HepG2 (cell line): ENCODE data around the gene SMAD2. TPM values are rescaled to one million over a fixed set of nuclear protein-coding genes. Genes with fewer than 3 reads are reported as not detected.
A peak's percentile ranks its signal among the peaks of the same experiment; 100 is the strongest.

Experiments used
- MAFG ChIP-seq: sonication (generic); formaldehyde crosslinking; IDR thresholded peaks from 2 replicates; pipeline ENCODE4 v1.5.1; 2020; ENCODE audit warnings: mild to moderate bottlenecking, missing genetic modification reagents
- MAFK ChIP-seq, 2 experiments: IDR thresholded peaks in 1 of 2; conservative IDR thresholded peaks in 1 of 2; 2 replicates each; pipeline ENCODE4 v1.6.1; 2011; ENCODE audit warnings: improper control_type of control experiment in 2 of 2, low read length in 2 of 2
- MAZ ChIP-seq, 2 experiments: sonication (generic) in 1 of 2; formaldehyde crosslinking in 1 of 2; IDR thresholded peaks; 2 replicates each; pipeline versions ENCODE4 v1.5.0 to v1.6.1; 2012 to 2020; ENCODE audit warnings: low read depth in 2 of 2, mild to moderate bottlenecking in 2 of 2, borderline replicate concordance in 1 of 2, improper control_type of control experiment in 1 of 2, low read length in 1 of 2, missing genetic modification reagents in 1 of 2, moderate library complexity in 1 of 2
- PCBP1 ChIP-seq: fragments of 200-400 bp; formaldehyde crosslinking; IDR thresholded peaks from 2 replicates; pipeline ENCODE4 v1.6.1; 2017; ENCODE audit warnings: mild to moderate bottlenecking, low read depth, low read length, borderline replicate concordance
- POLR2G ChIP-seq: fragments of 200-400 bp; formaldehyde crosslinking; IDR thresholded peaks from 2 replicates; pipeline ENCODE4 v1.6.1; 2018; ENCODE audit warnings: mild to moderate bottlenecking, low read depth, low read length, moderate library complexity
- REPIN1 ChIP-seq: sonication (generic); formaldehyde crosslinking; IDR thresholded peaks from 2 replicates; pipeline ENCODE4 v1.8.0; 2022; ENCODE audit warnings: missing genetic modification reagents, low read depth, mild to moderate bottlenecking, borderline replicate concordance
- WIZ ChIP-seq: sonication (generic); formaldehyde crosslinking; IDR thresholded peaks from 2 replicates; pipeline ENCODE4 v1.5.1; 2020; ENCODE audit warnings: mild to moderate bottlenecking, missing genetic modification reagents
- ZFY ChIP-seq: sonication (generic); formaldehyde crosslinking; IDR thresholded peaks from 2 replicates; pipeline ENCODE4 v1.4.0; 2020; ENCODE audit warnings: missing genetic modification reagents
- ZNF20 ChIP-seq: sonication (generic); formaldehyde crosslinking; IDR thresholded peaks from 2 replicates; pipeline ENCODE4 v1.4.0; 2020; ENCODE audit warnings: mild to moderate bottlenecking, moderate library complexity, missing genetic modification reagents
- ZNF232 ChIP-seq: sonication (generic); formaldehyde crosslinking; IDR thresholded peaks from 2 replicates; pipeline ENCODE4 v1.4.0; 2020; ENCODE audit warnings: missing genetic modification reagents, borderline replicate concordance
- ZNF546 ChIP-seq: sonication (generic); formaldehyde crosslinking; conservative IDR thresholded peaks from 2 replicates; pipeline ENCODE4 v1.8.1; 2023; ENCODE audit warnings: mild to moderate bottlenecking, missing genetic modification reagents
- ZNF577 ChIP-seq: sonication (generic); formaldehyde crosslinking; IDR thresholded peaks from 2 replicates; pipeline ENCODE4 v1.4.0; 2020; ENCODE audit warnings: mild to moderate bottlenecking, low read depth, missing genetic modification reagents, borderline replicate concordance
- ZNF589 ChIP-seq: sonication (generic); formaldehyde crosslinking; conservative IDR thresholded peaks from 2 replicates; pipeline ENCODE4 v1.8.0; 2022; ENCODE audit warnings: mild to moderate bottlenecking, moderate library complexity, missing genetic modification reagents
- ZNF737 ChIP-seq: sonication (generic); formaldehyde crosslinking; IDR thresholded peaks from 2 replicates; pipeline ENCODE4 v1.5.0; 2020; ENCODE audit warnings: missing genetic modification reagents, mild to moderate bottlenecking, borderline replicate concordance
- ZSCAN9 ChIP-seq: IDR thresholded peaks from 2 replicates; pipeline ENCODE4 v1.6.1; 2016; ENCODE audit warnings: borderline replicate concordance
- polyA plus RNA-seq, 8 experiments: library from polyadenylated mRNA; depleted of rRNA in 3 of 8; stranded (reverse) in 7 of 8; unstranded in 1 of 8; fragments of >200 nt; fragmentation: Illumina TruSeq in 4 of 8; extraction: Trizol in 4 of 8; gene quantifications; 2 replicates each; pipeline versions ENCODE4 v1.2.1 to v1.2.3, GENCODE V29; 2011 to 2016; ENCODE audit warnings: low read depth in 4 of 8, missing spikeins in 1 of 8, mixed read lengths in 1 of 8; ENCODE audit not compliant: insufficient read depth in 1 of 8
- total RNA-seq, 5 experiments: library from RNA; depleted of rRNA; stranded (reverse); fragments of >200 nt; fragmentation: Illumina TruSeq; extraction: Trizol; gene quantifications; 2 replicates each; pipeline ENCODE4 v1.2.3, GENCODE V29; 2016; ENCODE audit warnings: low read depth in 1 of 5
- TF ChIP-seq, protein P1 (sequence below): sonication (generic); formaldehyde crosslinking; IDR thresholded peaks from 2 replicates; pipeline ENCODE4 v1.8.1; 2023; ENCODE audit warnings: mild to moderate bottlenecking, missing genetic modification reagents
- TF ChIP-seq, protein P2 (sequence below): sonication (generic); formaldehyde crosslinking; IDR thresholded peaks from 2 replicates; pipeline ENCODE4 v1.8.0; 2022; ENCODE audit warnings: missing genetic modification reagents, mild to moderate bottlenecking, inconsistent platforms, borderline replicate concordance
- TF ChIP-seq, protein P3 (sequence below): sonication (generic); formaldehyde crosslinking; IDR thresholded peaks from 2 replicates; pipeline ENCODE4 v1.4.0; 2020; ENCODE audit warnings: missing genetic modification reagents
- TF ChIP-seq, protein P4 (sequence below): sonication (generic); formaldehyde crosslinking; IDR thresholded peaks from 2 replicates; pipeline ENCODE4 v1.5.1; 2020; ENCODE audit warnings: missing genetic modification reagents, mild to moderate bottlenecking, borderline replicate concordance
- TF ChIP-seq, protein P5 (sequence below): sonication (generic); formaldehyde crosslinking; IDR thresholded peaks from 2 replicates; pipeline ENCODE4 v1.4.0; 2020; ENCODE audit warnings: missing genetic modification reagents, borderline replicate concordance

Gene SMAD2
- total and polyA plus RNA-seq, 2 of the 13 experiments (the other 11 are each of a cell fraction or from before 2014, with no cell fraction given) = 40.2 to 96.2 TPM

DNA sequence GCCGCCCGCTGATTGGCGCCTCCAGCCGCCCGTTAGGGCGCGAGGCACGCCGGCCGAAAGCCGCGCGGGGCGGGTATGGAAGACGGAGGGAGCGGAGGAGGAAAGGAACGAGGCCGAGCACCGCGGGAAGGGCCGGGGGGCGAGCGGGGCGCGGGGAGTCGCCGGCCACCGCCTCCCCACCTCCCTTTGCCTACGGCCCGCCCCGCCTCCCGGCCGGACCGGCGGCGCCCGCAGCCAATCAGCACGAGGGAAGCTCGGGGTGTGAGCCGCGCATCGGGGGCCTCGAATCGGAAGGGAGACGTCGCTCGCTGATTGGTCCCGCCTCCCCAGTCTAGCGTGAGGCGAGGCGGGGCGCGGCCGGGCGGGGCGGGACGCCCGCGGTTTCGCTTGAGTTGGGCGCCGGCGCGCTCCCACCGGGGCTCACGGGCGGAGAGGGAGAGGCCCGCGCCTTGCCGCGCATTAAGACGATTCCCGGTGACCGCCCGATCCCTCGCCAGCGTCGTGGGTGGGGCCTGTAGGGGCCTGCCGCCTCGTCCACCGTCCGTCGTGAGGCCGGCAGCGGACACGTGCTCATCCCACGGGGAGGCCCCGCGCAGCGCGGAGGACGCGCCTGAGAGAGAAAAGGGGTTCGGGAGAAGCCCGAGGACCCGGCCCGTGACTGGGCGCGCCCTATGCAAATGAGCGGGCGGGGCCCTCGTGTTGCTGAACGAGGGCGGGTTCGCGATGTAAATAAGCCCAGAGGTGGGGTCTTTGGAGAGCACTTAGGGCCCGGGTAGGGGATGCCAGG is 665 bp upstream of the SMAD2 start (continued):
- TF ChIP-seq ZSCAN9 (CRISPR knock-in tag) = peak; percentile 59; the same call in 1 of the 2 replicates
- TF ChIP-seq ZFY (CRISPR knock-in tag) = peak; percentile 94
- TF ChIP-seq MAFK (conservative IDR thresholded peaks at IDR 0.05 in 1 of 2, IDR thresholded peaks at IDR 0.05 in 1 of 2; ENCODE audit: low read length in 2 of 2) = no peak
- TF ChIP-seq ZNF577 (CRISPR knock-in tag) = no peak
- TF ChIP-seq, protein P1, sequence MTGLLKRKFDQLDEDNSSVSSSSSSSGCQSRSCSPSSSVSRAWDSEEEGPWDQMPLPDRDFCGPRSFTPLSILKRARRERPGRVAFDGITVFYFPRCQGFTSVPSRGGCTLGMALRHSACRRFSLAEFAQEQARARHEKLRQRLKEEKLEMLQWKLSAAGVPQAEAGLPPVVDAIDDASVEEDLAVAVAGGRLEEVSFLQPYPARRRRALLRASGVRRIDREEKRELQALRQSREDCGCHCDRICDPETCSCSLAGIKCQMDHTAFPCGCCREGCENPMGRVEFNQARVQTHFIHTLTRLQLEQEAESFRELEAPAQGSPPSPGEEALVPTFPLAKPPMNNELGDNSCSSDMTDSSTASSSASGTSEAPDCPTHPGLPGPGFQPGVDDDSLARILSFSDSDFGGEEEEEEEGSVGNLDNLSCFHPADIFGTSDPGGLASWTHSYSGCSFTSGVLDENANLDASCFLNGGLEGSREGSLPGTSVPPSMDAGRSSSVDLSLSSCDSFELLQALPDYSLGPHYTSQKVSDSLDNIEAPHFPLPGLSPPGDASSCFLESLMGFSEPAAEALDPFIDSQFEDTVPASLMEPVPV (CRISPR knock-in tag) = peak; percentile 96
- TF ChIP-seq, protein P2, sequence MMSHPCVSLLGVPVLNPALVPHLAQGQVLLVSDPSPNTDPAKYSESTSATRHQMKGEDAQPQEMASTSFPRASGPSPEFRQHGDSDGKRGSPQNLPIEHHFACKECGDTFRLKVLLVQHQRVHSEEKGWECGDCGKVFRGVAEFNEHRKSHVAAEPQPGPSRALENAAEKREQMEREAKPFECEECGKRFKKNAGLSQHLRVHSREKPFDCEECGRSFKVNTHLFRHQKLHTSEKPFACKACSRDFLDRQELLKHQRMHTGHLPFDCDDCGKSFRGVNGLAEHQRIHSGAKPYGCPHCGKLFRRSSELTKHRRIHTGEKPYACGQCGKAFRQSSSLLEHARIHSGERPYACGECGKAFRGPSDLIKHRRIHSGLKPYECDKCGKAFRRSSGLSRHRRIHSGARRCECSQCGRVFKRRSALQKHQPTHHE = peak; percentile 93; the same call in 1 of the 2 replicates
- TF ChIP-seq, protein P3, sequence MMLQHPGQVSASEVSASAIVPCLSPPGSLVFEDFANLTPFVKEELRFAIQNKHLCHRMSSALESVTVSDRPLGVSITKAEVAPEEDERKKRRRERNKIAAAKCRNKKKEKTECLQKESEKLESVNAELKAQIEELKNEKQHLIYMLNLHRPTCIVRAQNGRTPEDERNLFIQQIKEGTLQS (CRISPR knock-in tag) = peak; percentile 65; the same call in 1 of the 2 replicates
- peak; percentile 61; the same call in 1 of the 2 replicates for TF ChIP-seq REPIN1
- TF ChIP-seq, protein P4, sequence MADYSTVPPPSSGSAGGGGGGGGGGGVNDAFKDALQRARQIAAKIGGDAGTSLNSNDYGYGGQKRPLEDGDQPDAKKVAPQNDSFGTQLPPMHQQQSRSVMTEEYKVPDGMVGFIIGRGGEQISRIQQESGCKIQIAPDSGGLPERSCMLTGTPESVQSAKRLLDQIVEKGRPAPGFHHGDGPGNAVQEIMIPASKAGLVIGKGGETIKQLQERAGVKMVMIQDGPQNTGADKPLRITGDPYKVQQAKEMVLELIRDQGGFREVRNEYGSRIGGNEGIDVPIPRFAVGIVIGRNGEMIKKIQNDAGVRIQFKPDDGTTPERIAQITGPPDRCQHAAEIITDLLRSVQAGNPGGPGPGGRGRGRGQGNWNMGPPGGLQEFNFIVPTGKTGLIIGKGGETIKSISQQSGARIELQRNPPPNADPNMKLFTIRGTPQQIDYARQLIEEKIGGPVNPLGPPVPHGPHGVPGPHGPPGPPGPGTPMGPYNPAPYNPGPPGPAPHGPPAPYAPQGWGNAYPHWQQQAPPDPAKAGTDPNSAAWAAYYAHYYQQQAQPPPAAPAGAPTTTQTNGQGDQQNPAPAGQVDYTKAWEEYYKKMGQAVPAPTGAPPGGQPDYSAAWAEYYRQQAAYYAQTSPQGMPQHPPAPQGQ (CRISPR knock-in tag) = no peak
- no peak; the same call in none of the 2 replicates for TF ChIP-seq MAZ (IDR thresholded peaks at IDR 0.05; ENCODE audit: borderline replicate concordance, low read depth, low read length)
- TF ChIP-seq MAZ (CRISPR knock-in tag; IDR thresholded peaks at IDR 0.05; ENCODE audit: low read depth) = no peak; the same call in none of the 2 replicates
- TF ChIP-seq, protein P5, sequence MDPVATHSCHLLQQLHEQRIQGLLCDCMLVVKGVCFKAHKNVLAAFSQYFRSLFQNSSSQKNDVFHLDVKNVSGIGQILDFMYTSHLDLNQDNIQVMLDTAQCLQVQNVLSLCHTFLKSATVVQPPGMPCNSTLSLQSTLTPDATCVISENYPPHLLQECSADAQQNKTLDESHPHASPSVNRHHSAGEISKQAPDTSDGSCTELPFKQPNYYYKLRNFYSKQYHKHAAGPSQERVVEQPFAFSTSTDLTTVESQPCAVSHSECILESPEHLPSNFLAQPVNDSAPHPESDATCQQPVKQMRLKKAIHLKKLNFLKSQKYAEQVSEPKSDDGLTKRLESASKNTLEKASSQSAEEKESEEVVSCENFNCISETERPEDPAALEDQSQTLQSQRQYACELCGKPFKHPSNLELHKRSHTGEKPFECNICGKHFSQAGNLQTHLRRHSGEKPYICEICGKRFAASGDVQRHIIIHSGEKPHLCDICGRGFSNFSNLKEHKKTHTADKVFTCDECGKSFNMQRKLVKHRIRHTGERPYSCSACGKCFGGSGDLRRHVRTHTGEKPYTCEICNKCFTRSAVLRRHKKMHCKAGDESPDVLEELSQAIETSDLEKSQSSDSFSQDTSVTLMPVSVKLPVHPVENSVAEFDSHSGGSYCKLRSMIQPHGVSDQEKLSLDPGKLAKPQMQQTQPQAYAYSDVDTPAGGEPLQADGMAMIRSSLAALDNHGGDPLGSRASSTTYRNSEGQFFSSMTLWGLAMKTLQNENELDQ (CRISPR knock-in tag) = no peak
- peak; percentile 79 for TF ChIP-seq POLR2G
- TF ChIP-seq WIZ = no peak; the same call in 1 of the 2 replicates
- TF ChIP-seq PCBP1 = no peak
- no peak for TF ChIP-seq MAFG (CRISPR knock-in tag)
- TF ChIP-seq ZNF20 (CRISPR knock-in tag) = no peak
- no peak; the same call in 1 of the 2 replicates for TF ChIP-seq ZNF737 (CRISPR knock-in tag)
- peak; percentile 89; the same call in 1 of the 2 replicates for TF ChIP-seq ZNF546 (CRISPR knock-in tag)
- peak; percentile 86; the same call in 1 of the 2 replicates for TF ChIP-seq ZNF232 (CRISPR knock-in tag)
- TF ChIP-seq ZNF589 (CRISPR knock-in tag) = peak; percentile 91
